ENCODE data around the gene CXCL1.

- TF ChIP-seq CTCF (IDR thresholded peaks at IDR 0.05; ENCODE audit: insufficient read depth, low read length) (no peak), REST (IDR thresholded peaks at IDR 0.05; ENCODE audit: insufficient replicate concordance, low read depth) (no peak), POLR2AphosphoS5 (IDR thresholded peaks at IDR 0.05; ENCODE audit: low read depth) (no peak)
Measured at GRCh38 chr4:73919691-73920090, 50.5 kb downstream of the CXCL1 start.

Measured in HL-60 (cell line).